ENCODE measurements around the gene SNX32.

Gene SNX32

GRCh38 chr11:65857500-65857852 lies 23.7 kb downstream of the SNX32 start:
- DNase-seq (ENCODE audit: low spot score): no peak

- peak; percentile 99 for DNase-seq (ENCODE audit: low spot score)
Measured at GRCh38 chr11:65857853-65858680, 24.3 kb downstream of the SNX32 start, which contains the start of gene CFL1. TSS of gene CFL1 (minus strand) at chr11:65858180. CDS start at chr11:65858099, 81 bp downstream.

GRCh38 chr11:65858681-65859087 lies 24.9 kb downstream of the SNX32 start:
- no peak for DNase-seq (ENCODE audit: low spot score)

- DNase-seq (ENCODE audit: low spot score): peak; percentile 99
Measured at GRCh38 chr11:65859095-65859811, 25.5 kb downstream of the SNX32 start.

- DNase-seq (ENCODE audit: low spot score): no peak
Measured at GRCh38 chr11:65859812-65860277, 26.1 kb downstream of the SNX32 start.

- DNase-seq (ENCODE audit: low spot score): peak; percentile 97
Measured at GRCh38 chr11:65860278-65861164, 26.8 kb downstream of the SNX32 start, which contains the start of gene MUS81. TSS of gene MUS81 (plus strand) at chr11:65860433. CDS start at chr11:65860754, 321 bp downstream.

- DNase-seq (ENCODE audit: low spot score): no peak
Measured at GRCh38 chr11:65861165-65861505, 27.4 kb downstream of the SNX32 start.

- peak; percentile 26 for DNase-seq (ENCODE audit: low spot score)
Measured at GRCh38 chr11:65861533-65862183, 27.9 kb downstream of the SNX32 start.

GRCh38 chr11:65862191-65862735 lies 28.5 kb downstream of the SNX32 start:
- DNase-seq (ENCODE audit: low spot score): no peak

- no peak for DNase-seq (ENCODE audit: low spot score)
Measured at GRCh38 chr11:65862941-65863888, 29.5 kb downstream of the SNX32 start.

GRCh38 chr11:65863889-65864705 lies 30.3 kb downstream of the SNX32 start:
- no peak for DNase-seq (ENCODE audit: low spot score)

- no peak for DNase-seq (ENCODE audit: low spot score)
Measured at GRCh38 chr11:65864706-65865471, 31.1 kb downstream of the SNX32 start.

- no peak for DNase-seq (ENCODE audit: low spot score)
Measured at GRCh38 chr11:65865550-65866172, 31.9 kb downstream of the SNX32 start.

- DNase-seq (ENCODE audit: low spot score): no peak
Measured at GRCh38 chr11:65866509-65867283, 32.9 kb downstream of the SNX32 start.

- peak; percentile 77 for DNase-seq (ENCODE audit: low spot score)
Measured at GRCh38 chr11:65867284-65868071, 33.7 kb downstream of the SNX32 start.

GRCh38 chr11:65868076-65868667 lies 34.4 kb downstream of the SNX32 start:
- DNase-seq (ENCODE audit: low spot score): peak; percentile 78
